Right lobe of liver (tissue), 4 donors: ENCODE results near the gene HSD11B1L.

Experiments used
- POLR2A ChIP-seq: fragments of 450-650 bp; IDR thresholded peaks from one replicate; pipeline ENCODE4 v1.6.1; 2017; ENCODE audit warnings: antibody characterized with exemption, mild to moderate bottlenecking
- TF ChIP-seq, protein P1 (sequence below), 4 donors: fragments of 200-600 bp in 3 of 4; fragments of 450-650 bp in 1 of 4; IDR thresholded peaks; one replicate each; pipeline versions ENCODE4 v1.5.1 to v1.8.0; 2016 to 2022; ENCODE audit warnings: antibody characterized with exemption in 4 of 4, mild to moderate bottlenecking in 2 of 4
- donor health status: DM: no; HTN: no; CAD: no.
- donor health status: DM: no; HTN: no; CAD: no.
- donor health status: DM: no; HTN: yes; CAD: no.

DNA sequence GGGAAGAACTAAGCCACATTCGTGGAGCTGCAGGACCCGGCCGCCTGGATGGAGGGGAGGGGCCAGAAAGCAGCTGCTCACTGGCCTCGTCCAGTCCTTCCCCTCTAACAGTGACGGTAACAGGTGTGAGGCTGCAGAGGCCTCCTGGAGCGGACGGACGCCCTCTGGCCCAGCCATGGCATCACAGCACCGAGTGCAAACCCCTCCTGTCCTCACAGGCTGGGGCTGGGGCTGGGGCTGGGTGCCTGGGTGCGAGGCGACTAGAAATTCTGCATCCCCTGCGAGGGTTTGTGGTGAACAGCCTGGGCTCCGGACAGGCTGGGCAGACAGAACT, 4.1 kb upstream of the HSD11B1L start:
- TF ChIP-seq, protein P1, sequence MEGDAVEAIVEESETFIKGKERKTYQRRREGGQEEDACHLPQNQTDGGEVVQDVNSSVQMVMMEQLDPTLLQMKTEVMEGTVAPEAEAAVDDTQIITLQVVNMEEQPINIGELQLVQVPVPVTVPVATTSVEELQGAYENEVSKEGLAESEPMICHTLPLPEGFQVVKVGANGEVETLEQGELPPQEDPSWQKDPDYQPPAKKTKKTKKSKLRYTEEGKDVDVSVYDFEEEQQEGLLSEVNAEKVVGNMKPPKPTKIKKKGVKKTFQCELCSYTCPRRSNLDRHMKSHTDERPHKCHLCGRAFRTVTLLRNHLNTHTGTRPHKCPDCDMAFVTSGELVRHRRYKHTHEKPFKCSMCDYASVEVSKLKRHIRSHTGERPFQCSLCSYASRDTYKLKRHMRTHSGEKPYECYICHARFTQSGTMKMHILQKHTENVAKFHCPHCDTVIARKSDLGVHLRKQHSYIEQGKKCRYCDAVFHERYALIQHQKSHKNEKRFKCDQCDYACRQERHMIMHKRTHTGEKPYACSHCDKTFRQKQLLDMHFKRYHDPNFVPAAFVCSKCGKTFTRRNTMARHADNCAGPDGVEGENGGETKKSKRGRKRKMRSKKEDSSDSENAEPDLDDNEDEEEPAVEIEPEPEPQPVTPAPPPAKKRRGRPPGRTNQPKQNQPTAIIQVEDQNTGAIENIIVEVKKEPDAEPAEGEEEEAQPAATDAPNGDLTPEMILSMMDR (IDR thresholded peaks at IDR 0.05): no peak
- TF ChIP-seq POLR2A: no peak
